Measurements from ENCODE around the gene TAC4. TPM values are rescaled to one million over a fixed set of nuclear protein-coding genes. Genes with fewer than 3 reads are reported as not detected.
"Not testable (repeated sequence)": the region's sequence is repeated elsewhere in the genome, so short reads cannot be mapped to it uniquely, and the experiment has no call there.

Gene TAC4
- total RNA-seq, 2 experiments from 2014 or later = not detected

GRCh38 chr17:49829026-49829425, 18.8 kb downstream of the TAC4 start:
- no peak for TF ChIP-seq EZH2phosphoT487 (IDR thresholded peaks at IDR 0.05; ENCODE audit: borderline replicate concordance, low read depth, low read length)
- no peak for TF ChIP-seq CTCF (conservative IDR thresholded peaks at IDR 0.05; ENCODE audit: low read length)
- H3K9me2 ChIP-seq (ENCODE audit: insufficient read depth, low read length) = no peaks in the 10 kb centered on the region
- no peaks in the 10 kb centered on the region for H3K79me2 ChIP-seq (ENCODE audit: insufficient read depth, low read depth, low read length)
- peaks cover 90% of the 10 kb centered on the region for H3K36me3 ChIP-seq (ENCODE audit: insufficient read depth, low read length)
- ChIA-PET POLR2A (interaction anchor here (0.7 kb wide), 1 partner anchor 104 kb away, joined by 3 read pairs; no protein-coding TSS in a partner anchor), CTCF (ENCODE audit: unreplicated experiment) (no interaction called here)
- intact Hi-C loops (cut with micrococcal nuclease; ENCODE audit: unreplicated experiment) = no loop called here
- BruUV-seq (replicated peaks) = no TSS peak
- no peak overlapping the region for H3K4me2 ChIP-seq (ENCODE audit: low read length)
- no peaks in the 10 kb centered on the region for H3K9me3 ChIP-seq (ENCODE audit: low read length)
- no peaks in the 10 kb centered on the region for H3K4me1 ChIP-seq (ENCODE audit: insufficient read depth, low read length, poor library complexity, severe bottlenecking)
- H3K27ac ChIP-seq (ENCODE audit: low read depth, low read length, poor library complexity, severe bottlenecking) = no peak overlapping the region
- H3K4me3 ChIP-seq (ENCODE audit: low read depth, low read length, poor library complexity, severe bottlenecking) = no peak overlapping the region
- H2AFZ ChIP-seq (ENCODE audit: low read length) = no peak overlapping the region
- H4K20me1 ChIP-seq (ENCODE audit: insufficient read depth, low read length) = no peaks in the 10 kb centered on the region
- DNase-seq (ENCODE audit: low spot score) = no peak

DNA sequence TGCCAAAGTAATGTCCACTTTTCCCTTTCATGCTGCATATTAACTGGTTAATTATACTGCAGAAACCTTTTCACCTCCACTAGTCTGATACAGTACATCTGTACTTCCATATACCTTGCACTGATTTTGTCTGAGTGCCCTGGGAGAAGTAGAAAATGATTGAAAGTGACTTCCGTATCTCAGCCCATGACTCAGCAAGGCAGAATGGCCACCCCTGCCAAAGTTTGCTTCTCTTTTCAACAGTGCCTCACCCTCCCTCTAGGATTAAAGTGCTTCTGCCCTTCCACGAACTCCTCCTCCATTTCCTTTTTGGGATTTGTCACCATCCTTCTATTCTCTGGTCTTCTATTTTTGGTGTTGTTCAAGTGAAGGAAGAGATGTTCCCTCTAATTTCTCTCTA, 19.5 kb downstream of the TAC4 start:
- H3K27ac ChIP-seq (ENCODE audit: low read depth, low read length, poor library complexity, severe bottlenecking); POLR2A ChIA-PET; H4K20me1 ChIP-seq (ENCODE audit: insufficient read depth, low read length); H3K9me3 ChIP-seq (ENCODE audit: low read length); DNase-seq (ENCODE audit: low spot score); H3K9me2 ChIP-seq (ENCODE audit: insufficient read depth, low read length); H3K4me2 ChIP-seq (ENCODE audit: low read length); H3K4me1 ChIP-seq (ENCODE audit: insufficient read depth, low read length, poor library complexity, severe bottlenecking); H3K79me2 ChIP-seq (ENCODE audit: insufficient read depth, low read depth, low read length); intact Hi-C loops (cut with micrococcal nuclease; ENCODE audit: unreplicated experiment); H2AFZ ChIP-seq (ENCODE audit: low read length); H3K4me3 ChIP-seq (ENCODE audit: low read depth, low read length, poor library complexity, severe bottlenecking); CTCF ChIA-PET (ENCODE audit: unreplicated experiment): not testable (repeated sequence)
- peaks cover 90% of the 10 kb centered on the region for H3K36me3 ChIP-seq (ENCODE audit: insufficient read depth, low read length)
- TSS peak; percentile 24 for BruUV-seq (replicated peaks)

- H3K27ac ChIP-seq (ENCODE audit: low read depth, low read length, poor library complexity, severe bottlenecking) = no peak overlapping the region
- ChIA-PET POLR2A (no interaction called here), CTCF (ENCODE audit: unreplicated experiment) (no interaction called here)
- intact Hi-C loops (cut with micrococcal nuclease; ENCODE audit: unreplicated experiment) = no loop called here
- DNase-seq (ENCODE audit: low spot score) = no peak
- H2AFZ ChIP-seq (ENCODE audit: low read length) = no peak overlapping the region
- no peak overlapping the region for H3K4me3 ChIP-seq (ENCODE audit: low read depth, low read length, poor library complexity, severe bottlenecking)
- no TSS peak for BruUV-seq (replicated peaks)
- H3K4me2 ChIP-seq (ENCODE audit: low read length) = no peak overlapping the region
- H3K9me3 ChIP-seq (ENCODE audit: low read length) = no peaks in the 10 kb centered on the region
- peaks cover 95% of the 10 kb centered on the region for H3K36me3 ChIP-seq (ENCODE audit: insufficient read depth, low read length)
- no peaks in the 10 kb centered on the region for H3K79me2 ChIP-seq (ENCODE audit: insufficient read depth, low read depth, low read length)
- TF ChIP-seq EZH2phosphoT487 (IDR thresholded peaks at IDR 0.05; ENCODE audit: borderline replicate concordance, low read depth, low read length) (no peak), CTCF (conservative IDR thresholded peaks at IDR 0.05; ENCODE audit: low read length) (no peak)
- no peaks in the 10 kb centered on the region for H4K20me1 ChIP-seq (ENCODE audit: insufficient read depth, low read length)
- H3K9me2 ChIP-seq (ENCODE audit: insufficient read depth, low read length) = no peaks in the 10 kb centered on the region
- no peaks in the 10 kb centered on the region for H3K4me1 ChIP-seq (ENCODE audit: insufficient read depth, low read length, poor library complexity, severe bottlenecking)
Observed at GRCh38 chr17:49825645-49826044, 22.2 kb downstream of the TAC4 start.
